DOHH2 (cell line): Measurements from ENCODE around the gene ASAP2.

Experiments used
- EZH2phosphoT487 ChIP-seq: fragments of 200-600 bp; sonication (generic); IDR thresholded peaks from 2 replicates; pipeline ENCODE4 v1.6.1; 2017; ENCODE audit warnings: borderline replicate concordance, mild to moderate bottlenecking, antibody characterized with exemption, low read length, moderate library complexity, mixed read lengths
- TF ChIP-seq, protein P1 (sequence below): fragments of 200-600 bp; sonication (generic); IDR thresholded peaks from one replicate; pipeline ENCODE4 v1.5.1; 2014; ENCODE audit warnings: antibody characterized with exemption, mild to moderate bottlenecking, low read depth, low read length; ENCODE audit not compliant: poor library complexity, severe bottlenecking

GRCh38 chr2:9330612-9331270, 124.1 kb downstream of the ASAP2 start:
- TF ChIP-seq, protein P1, sequence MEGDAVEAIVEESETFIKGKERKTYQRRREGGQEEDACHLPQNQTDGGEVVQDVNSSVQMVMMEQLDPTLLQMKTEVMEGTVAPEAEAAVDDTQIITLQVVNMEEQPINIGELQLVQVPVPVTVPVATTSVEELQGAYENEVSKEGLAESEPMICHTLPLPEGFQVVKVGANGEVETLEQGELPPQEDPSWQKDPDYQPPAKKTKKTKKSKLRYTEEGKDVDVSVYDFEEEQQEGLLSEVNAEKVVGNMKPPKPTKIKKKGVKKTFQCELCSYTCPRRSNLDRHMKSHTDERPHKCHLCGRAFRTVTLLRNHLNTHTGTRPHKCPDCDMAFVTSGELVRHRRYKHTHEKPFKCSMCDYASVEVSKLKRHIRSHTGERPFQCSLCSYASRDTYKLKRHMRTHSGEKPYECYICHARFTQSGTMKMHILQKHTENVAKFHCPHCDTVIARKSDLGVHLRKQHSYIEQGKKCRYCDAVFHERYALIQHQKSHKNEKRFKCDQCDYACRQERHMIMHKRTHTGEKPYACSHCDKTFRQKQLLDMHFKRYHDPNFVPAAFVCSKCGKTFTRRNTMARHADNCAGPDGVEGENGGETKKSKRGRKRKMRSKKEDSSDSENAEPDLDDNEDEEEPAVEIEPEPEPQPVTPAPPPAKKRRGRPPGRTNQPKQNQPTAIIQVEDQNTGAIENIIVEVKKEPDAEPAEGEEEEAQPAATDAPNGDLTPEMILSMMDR, result no peak
- TF ChIP-seq EZH2phosphoT487, result no peak
